Activated CD4-positive, CD25-positive, alpha-beta regulatory T cell (primary cell): Measurements from ENCODE around the gene PDE9A.
"Not testable (repeated sequence)": the region's sequence is repeated elsewhere in the genome, so short reads cannot be mapped to it uniquely, and the experiment has no call there.

Experiments
- DNase-seq, 4 experiments: peaks; one replicate each; lab custom pipeline; 2025; lab: John Stamatoyannopoulos, UW

PDE9A gene

DNA sequence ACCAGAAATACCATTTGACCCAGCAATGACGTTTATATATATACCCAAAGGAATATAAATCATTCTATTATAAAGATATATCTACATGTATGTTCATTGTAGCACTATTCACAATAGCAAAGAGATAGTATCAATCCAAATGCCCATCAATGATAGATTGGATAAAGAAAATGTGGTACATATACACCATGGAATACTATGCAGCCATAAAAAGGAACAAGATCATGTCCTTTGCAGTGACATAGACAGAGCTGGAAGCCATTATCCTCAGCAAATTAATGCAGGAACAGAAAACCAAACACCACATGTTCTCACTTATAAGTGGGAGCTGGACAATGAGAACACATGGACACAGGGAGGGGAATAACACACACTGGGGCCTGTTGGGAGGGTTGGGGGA is 55.5 kb downstream of the PDE9A start:
- not testable (repeated sequence) for DNase-seq

GRCh38 chr21:42711667-42712066 is 58.2 kb downstream of the PDE9A start:
- DNase-seq: no peak

DNA sequence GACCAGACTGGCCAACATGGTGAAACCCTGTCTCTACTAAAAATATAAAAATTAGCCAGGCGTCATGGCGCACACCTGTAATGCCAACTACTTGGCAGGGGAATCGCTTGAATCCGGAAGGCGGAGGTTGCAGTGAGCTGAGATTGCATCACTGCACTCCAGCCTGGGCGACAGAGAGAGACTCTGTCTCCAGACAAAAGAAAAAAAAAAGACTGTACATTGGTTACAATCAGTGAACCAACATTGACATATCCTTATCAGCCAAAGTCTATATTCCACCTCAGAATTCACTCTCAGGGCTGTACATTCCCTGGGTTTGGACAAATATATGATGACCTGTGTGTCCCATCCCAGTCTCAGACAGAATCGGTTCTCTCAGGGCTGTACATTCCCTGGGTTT is 62.0 kb downstream of the PDE9A start:
- not testable (repeated sequence) for DNase-seq

- DNase-seq: no peak
Measured at GRCh38 chr21:42716074-42716473, 62.7 kb downstream of the PDE9A start.

- DNase-seq: not testable (repeated sequence)
Measured at GRCh38 chr21:42720484-42720883, 67.1 kb downstream of the PDE9A start.

DNA sequence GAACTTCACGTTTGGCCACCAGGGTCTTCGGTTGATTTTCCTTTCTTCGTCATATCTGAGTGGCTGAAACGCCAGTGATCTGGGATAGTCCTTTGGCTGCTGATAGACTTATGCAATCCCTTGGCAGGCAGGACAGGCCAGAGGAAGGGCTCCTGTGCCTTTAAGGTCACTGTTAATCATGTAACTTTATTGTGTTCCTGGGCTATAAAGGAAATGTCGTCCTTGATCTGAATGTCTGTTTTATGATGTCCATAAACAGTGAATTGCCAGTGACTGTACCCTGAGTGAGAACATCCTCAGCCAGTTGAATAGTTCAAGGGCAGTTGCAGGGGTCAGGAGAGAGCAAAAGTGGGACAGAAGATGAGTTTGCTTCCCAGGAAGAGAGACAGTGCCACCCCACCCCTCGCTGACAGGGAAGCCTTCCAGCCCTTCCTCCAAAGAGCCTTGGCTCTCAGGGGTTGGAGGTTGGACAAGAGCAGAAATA is 68.0 kb downstream of the PDE9A start:
- DNase-seq: no peak

- DNase-seq: no peak
Measured at GRCh38 chr21:42722153-42722552, 68.7 kb downstream of the PDE9A start.

- DNase-seq: no peak
Measured at GRCh38 chr21:42722808-42723473, 69.5 kb downstream of the PDE9A start.

GRCh38 chr21:42724226-42724920 is 71.0 kb downstream of the PDE9A start:
- no peak for DNase-seq

DNA sequence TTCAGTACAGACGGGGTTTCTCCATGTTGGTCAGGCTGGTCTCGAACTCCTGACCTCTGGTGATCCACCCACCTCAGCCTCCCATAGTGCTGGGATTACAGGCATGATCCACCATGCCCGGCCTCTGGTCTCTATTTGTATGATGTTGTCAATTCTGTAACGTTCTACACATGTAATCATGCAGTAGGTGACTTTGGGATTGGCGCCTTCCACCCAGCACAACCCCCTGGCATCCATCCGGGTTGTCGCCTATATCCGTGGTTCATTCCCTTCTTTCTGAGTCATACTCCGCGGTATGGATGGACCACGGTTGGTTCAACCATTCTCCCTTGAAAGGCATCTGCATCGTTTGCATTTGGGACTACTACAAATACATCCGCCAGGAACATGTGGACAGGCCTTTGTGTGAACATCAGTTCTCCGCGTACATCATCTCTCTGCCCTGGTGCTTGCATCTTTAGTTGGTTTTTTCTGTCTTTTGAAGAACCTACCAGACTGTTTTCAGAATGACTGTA is 72.1 kb downstream of the PDE9A start:
- DNase-seq: no peak

GRCh38 chr21:42731264-42732032 is 78.0 kb downstream of the PDE9A start:
- no peak for DNase-seq

DNA sequence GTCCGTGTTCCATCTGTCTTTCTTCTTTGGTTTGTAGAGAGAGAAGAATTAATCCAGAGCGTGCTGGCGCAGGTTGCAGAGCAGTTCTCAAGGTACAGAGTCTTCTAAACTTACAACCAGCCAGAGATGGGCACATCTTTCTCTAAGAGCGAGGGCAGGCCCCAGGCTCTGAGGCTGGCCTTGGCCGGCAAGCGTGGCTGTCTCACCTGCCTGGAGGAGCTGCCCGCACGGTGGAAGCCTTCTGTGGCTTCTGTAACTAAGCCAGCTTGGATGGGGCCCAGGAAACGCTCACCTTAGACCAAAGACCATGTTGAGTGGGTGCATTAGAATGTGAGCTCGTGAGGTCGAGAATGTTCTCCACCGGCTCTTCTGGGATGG is 78.6 kb downstream of the PDE9A start:
- no peak for DNase-seq

DNA sequence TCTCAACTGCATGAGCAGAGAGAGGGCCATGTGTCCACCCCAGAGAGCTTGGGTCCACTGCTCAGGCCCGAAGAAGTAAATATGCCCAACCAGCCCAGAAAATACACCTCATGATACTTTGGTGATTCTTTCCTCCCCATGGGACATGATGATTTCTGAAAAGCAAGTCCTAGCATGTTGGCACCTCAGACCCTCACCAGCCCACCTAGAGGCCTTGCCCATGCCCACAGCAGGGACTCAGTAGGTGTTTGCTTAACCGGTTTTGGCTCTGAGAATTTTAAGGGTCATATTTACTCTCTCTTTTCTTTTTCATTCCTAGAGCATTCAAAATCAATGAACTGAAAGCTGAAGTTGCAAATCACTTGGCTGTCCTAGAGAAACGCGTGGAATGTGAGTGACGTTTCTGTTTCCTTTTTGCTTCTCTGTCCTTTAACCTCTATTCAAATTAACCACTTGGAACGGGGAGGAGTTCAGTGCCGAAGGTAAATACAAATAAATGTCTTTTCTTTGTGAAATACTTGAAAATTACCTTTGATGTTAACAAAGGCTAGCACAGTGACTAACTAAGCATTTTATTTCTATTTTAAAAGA is 79.7 kb downstream of the PDE9A start:
- DNase-seq: no peak

- DNase-seq: no peak
Measured at GRCh38 chr21:42733874-42734273, 80.5 kb downstream of the PDE9A start.

- no peak for DNase-seq
Measured at GRCh38 chr21:42734323-42734971, 81.0 kb downstream of the PDE9A start.

GRCh38 chr21:42735061-42735460 is 81.6 kb downstream of the PDE9A start:
- no peak for DNase-seq

- no peak for DNase-seq
Measured at GRCh38 chr21:42735944-42736343, 82.5 kb downstream of the PDE9A start.

DNA sequence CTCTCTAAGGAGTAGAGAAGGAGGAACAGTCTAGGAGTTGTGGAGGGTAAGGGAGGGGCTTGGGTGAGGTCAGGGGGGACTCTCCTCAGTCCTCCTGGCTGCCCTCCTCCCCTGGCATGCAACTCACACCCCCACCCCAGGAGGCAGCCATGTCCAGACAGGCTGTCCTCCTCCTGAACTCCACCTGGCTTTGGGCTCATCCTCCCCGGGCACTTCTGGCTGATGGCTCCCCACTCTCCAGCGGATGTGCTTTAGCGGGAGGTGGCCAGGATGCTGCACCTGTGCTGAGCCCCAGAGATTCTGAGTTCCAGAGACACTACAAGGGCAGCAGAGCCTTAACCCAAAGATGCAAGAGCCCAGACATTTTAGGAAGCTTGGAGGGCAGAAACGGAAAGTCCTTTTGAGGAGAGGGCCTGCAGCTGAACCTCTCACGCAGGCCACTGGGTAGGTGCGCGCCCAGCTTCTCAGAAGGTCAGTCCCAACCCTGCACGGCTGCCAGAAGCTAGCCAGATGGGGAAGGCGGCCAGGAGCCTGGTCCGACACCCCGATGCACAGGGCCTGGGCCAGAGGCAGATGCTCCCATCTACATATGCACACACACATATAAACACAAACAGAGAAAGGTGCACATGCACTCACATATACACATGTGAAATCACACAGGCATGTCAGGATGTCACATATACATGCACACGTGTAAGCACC is 83.4 kb downstream of the PDE9A start:
- no peak for DNase-seq

DNA sequence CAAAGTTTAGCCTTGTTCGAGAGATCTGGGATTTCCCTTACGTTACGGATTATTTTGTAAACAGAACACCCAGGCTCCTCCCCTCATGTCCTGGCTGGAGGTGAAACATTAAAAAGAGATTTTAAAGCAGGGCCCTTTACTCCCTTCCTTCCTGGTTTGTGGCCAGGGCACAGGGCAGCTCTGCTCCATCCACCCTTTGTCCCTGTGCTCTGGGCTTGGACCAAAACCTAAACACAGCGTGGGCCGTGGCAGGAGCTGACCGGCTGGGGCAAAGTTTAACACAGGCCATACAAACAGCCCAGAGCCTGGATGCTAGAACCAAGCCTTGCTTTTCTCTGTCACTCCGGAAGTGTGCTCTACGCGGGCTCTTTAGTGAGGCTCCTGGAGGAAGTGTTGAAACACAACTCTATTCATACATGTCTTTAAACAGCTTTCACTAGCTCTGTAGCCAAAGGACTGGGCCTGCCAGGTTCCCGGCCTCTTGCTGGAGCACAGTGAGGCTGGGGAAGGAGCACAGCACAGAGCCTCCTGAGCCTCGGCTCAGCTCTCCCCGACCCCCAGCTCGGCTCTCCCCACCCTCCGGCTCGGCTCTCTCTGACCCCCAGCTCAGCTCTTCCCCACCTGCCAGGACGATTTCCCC is 84.7 kb downstream of the PDE9A start:
- DNase-seq: peak in 1 of 4 experiments; percentile 20

DNA sequence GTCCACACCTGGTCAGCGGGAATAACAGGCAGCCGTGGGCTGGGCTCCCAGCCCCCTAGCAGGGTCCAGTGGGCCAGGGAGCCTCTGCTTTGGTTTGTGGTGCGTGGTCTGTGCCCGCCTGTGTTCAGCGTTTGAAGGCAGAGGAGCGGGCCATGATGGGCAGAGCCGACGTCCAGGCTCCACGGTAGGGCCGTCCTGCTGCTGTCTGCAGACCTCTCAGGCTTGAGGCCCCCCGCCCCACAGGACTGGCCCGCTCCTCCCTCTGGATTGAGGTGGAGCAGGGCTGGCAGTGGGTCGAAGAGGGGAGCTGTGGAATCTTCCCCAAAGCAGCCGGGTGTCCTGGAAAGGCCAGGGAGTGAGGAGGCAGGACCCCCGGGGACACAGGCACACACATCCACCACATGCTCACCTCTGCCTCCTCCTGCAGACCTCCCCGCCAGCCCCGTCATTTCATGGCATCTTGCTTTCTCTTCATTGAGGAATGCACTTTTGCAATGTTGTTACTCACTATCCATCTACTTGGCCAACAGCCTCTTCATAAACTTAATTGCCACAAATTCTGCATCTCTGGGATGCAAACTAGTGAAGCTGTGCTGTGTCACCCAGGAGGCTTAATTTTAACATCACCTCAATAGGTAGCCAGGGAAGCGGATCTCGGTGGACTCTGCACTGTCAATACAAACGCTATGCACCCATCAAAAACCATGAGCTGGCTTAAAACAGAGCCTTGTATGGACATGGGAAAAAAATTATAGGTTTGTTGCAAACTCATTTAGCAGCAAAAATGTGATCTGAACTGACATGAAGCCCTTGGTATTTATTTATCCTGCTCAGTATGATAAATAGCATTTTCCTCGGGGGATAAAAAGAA is 85.9 kb downstream of the PDE9A start:
- no peak for DNase-seq
